Measurements from ENCODE around the gene RUNX1. TPM values are rescaled to one million over a fixed set of nuclear protein-coding genes. Genes with fewer than 3 reads are reported as not detected.

The RUNX1 gene
- total RNA-seq, 2 donors from 2014 or later, result 21.3 to 23.0 TPM

GRCh38 chr21:34846601-34847112 lies 202.4 kb downstream of the RUNX1 start:
- TF ChIP-seq, protein P1, sequence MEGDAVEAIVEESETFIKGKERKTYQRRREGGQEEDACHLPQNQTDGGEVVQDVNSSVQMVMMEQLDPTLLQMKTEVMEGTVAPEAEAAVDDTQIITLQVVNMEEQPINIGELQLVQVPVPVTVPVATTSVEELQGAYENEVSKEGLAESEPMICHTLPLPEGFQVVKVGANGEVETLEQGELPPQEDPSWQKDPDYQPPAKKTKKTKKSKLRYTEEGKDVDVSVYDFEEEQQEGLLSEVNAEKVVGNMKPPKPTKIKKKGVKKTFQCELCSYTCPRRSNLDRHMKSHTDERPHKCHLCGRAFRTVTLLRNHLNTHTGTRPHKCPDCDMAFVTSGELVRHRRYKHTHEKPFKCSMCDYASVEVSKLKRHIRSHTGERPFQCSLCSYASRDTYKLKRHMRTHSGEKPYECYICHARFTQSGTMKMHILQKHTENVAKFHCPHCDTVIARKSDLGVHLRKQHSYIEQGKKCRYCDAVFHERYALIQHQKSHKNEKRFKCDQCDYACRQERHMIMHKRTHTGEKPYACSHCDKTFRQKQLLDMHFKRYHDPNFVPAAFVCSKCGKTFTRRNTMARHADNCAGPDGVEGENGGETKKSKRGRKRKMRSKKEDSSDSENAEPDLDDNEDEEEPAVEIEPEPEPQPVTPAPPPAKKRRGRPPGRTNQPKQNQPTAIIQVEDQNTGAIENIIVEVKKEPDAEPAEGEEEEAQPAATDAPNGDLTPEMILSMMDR (IDR thresholded peaks at IDR 0.05), result no peak
- peaks cover 25% of the 10 kb centered on the region for H3K4me1 ChIP-seq
- peak overlapping the region in 1 of 2 donors; percentile 13 for H3K9ac ChIP-seq (ENCODE audit: low read depth in 2 of 2, low read length in 2 of 2)
- H3K36me3 ChIP-seq, result no peaks in the 10 kb centered on the region
- H3K9me3 ChIP-seq, result no peaks in the 10 kb centered on the region
- peak; percentile 50 for DNase-seq
- H3K4me3 ChIP-seq, result no peak overlapping the region
- peak overlapping the region; percentile 53 for H3K27ac ChIP-seq
- intact Hi-C loops (cut with DNase I), result no loop called here
- H3K27me3 ChIP-seq, result no peaks in the 10 kb centered on the region

DNA sequence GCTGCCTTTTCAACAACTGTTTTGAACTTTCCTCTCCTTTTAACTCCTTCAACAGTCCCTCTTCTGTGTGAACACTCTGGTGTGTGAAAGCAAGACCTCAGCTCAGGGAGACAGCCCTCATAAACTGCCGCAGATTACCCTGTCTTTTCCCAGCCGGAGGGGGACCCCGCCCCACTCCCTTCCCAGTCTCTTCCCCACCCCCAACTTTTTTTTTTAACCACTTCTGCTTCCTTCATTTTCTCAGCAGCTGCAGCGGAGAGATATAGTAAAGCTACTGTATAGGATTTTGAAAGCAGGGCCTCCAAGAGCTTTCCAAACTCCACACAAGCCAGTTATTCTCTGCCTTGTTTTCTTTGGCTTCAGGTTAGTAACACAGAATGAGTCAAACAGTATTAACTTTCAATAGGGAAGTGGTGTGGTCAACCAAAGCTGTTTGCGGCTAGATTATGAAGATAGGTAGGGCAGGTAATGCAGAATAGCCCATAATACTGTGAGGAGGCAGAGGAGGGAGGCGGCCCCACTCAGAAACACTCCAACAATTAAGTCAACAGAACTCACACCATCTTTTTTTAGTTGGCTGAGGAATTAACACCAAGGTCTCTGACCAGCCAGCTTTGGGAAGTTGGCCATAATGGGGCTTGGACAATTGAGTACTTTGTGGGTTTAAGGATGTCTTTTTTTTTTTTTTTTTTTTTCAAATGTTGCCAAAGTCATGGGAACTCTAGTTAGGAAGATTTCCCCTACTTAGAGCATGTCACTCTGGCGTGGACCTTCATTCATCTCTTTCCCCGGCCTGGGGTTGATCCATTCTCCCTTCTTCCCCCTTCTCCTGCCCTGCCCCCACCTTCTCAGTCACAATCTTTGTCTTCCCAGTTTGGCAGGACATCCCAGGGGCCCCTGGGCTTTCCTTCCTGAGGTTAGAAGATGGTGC lies 203.3 kb downstream of the RUNX1 start:
- Histone ChIP-seq H3K36me3 (no peaks in the 10 kb centered on the region), H3K27ac (peak overlapping the region; percentile 53), H3K27me3 (no peaks in the 10 kb centered on the region), H3K4me3 (no peak overlapping the region), H3K9ac (ENCODE audit: low read depth in 2 of 2, low read length in 2 of 2) (peak overlapping the region in 1 of 2 donors; percentile 62), H3K4me1 (peaks cover 25% of the 10 kb centered on the region), H3K9me3 (no peaks in the 10 kb centered on the region)
- DNase-seq, result peak; percentile 65
- TF ChIP-seq, protein P1 (IDR thresholded peaks at IDR 0.05), result no peak
- intact Hi-C loops (cut with DNase I), result no loop called here

GRCh38 chr21:34844924-34845238 lies 204.2 kb downstream of the RUNX1 start:
- Histone ChIP-seq H3K4me1 (peaks cover 25% of the 10 kb centered on the region), H3K27ac (peak overlapping the region; percentile 53), H3K27me3 (no peaks in the 10 kb centered on the region), H3K36me3 (no peaks in the 10 kb centered on the region), H3K4me3 (no peak overlapping the region), H3K9me3 (no peaks in the 10 kb centered on the region), H3K9ac (ENCODE audit: low read depth in 2 of 2, low read length in 2 of 2) (peak overlapping the region in 1 of 2 donors; percentile 62)
- intact Hi-C loops (cut with DNase I), result no loop called here
- DNase-seq, result no peak
- TF ChIP-seq, protein P1 (IDR thresholded peaks at IDR 0.05), result no peak

GRCh38 chr21:34844013-34844923 lies 204.8 kb downstream of the RUNX1 start:
- intact Hi-C loops (cut with DNase I), result no loop called here
- Histone ChIP-seq H3K27ac (peak overlapping the region; percentile 53), H3K9ac (ENCODE audit: low read depth in 2 of 2, low read length in 2 of 2) (peak overlapping the region in 1 of 2 donors; percentile 62), H3K4me1 (peaks cover 25% of the 10 kb centered on the region), H3K36me3 (no peaks in the 10 kb centered on the region), H3K4me3 (no peak overlapping the region), H3K9me3 (no peaks in the 10 kb centered on the region), H3K27me3 (no peaks in the 10 kb centered on the region)
- no peak for DNase-seq
- TF ChIP-seq, protein P1 (IDR thresholded peaks at IDR 0.05), result no peak

GRCh38 chr21:34843562-34843961 lies 205.5 kb downstream of the RUNX1 start:
- TF ChIP-seq, protein P1 (IDR thresholded peaks at IDR 0.05), result no peak
- Histone ChIP-seq H3K4me1 (peaks cover 25% of the 10 kb centered on the region), H3K36me3 (no peaks in the 10 kb centered on the region), H3K27ac (no peak overlapping the region), H3K27me3 (no peaks in the 10 kb centered on the region), H3K9ac (ENCODE audit: low read depth in 2 of 2, low read length in 2 of 2) (no peak overlapping the region), H3K9me3 (no peaks in the 10 kb centered on the region), H3K4me3 (no peak overlapping the region)
- intact Hi-C loops (cut with DNase I), result no loop called here
- no peak for DNase-seq
